A204.1 (cell line): ENCODE results near the gene CA6.
"Not testable (repeated sequence)": the region's sequence is repeated elsewhere in the genome, so short reads cannot be mapped to it uniquely, and the experiment has no call there.

Source experiments
- FAIRE-seq: peaks from 2 replicates; lab custom pipeline; 2012; peaks lifted over from hg19 to GRCh38; lab: Jason Lieb, UNC

Gene CA6

DNA sequence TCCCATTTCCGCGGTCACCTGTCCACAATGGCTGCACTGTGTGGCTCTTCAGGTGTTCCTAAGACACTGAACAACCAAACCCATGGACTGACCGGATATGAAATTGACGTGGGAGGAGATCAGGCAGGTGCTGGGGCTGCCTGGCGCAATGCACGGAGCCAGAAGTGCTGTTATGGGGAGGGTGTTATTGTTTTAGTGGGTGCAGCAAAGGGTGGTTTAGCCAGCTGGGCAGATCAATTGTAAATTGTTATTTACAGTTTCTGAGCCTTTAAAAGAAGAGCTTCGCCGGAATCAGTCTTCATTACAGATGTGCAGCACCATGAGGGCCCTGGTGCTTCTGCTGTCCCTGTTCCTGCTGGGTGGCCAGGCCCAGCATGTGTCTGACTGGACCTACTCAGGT, at the start of gene CA6:
Gene CA6, plus strand, starts transcription at position 301 of the 400 bp plus-strand sequence. Its CDS starts 19 bp downstream, at position 320.
- FAIRE-seq: no peak

- FAIRE-seq: not testable (repeated sequence)
Observed at GRCh38 chr1:8896775-8897174, 48.9 kb upstream of the CA6 start.

DNA sequence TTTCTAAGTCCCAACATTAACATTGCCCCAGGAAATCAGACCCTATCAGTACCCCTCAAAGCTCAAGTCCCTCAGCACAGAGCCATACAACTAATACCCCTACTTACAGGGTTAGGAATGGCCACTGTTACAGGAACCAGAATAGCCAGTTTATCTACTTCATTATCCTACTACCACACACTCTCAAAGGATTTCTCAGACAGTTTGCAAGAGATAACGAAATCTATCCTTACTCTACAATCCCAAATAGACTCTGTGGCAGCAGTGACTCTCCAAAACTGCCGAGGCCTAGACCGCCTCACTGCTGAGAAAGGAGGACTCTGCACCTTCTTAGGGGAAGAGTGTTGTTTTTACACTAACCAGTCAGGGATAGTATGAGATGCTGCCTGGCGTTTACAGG, 48.2 kb upstream of the CA6 start:
- FAIRE-seq: not testable (repeated sequence)

- FAIRE-seq: not testable (repeated sequence)
Observed at GRCh38 chr1:8898418-8898817, 47.2 kb upstream of the CA6 start.

DNA sequence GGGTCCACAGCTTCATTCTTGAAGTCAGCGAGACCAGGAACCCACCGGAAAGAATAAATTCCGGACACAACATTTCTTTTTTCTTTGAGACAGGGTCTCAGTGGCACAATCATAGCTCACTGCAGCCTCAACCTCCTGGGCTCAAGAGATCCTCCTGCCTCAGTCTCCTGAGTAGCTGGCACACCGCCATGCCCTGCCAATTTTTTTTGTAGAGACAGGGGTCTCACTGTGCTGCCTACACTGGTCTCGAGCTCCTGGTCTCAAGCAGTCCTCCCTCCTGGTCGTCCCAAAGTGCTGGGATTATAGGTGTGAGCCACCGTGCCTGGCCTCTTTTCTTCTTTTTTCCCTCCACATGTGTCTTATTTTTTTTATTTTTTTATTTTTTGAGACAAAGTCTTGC, 46.6 kb upstream of the CA6 start:
- no peak for FAIRE-seq

DNA sequence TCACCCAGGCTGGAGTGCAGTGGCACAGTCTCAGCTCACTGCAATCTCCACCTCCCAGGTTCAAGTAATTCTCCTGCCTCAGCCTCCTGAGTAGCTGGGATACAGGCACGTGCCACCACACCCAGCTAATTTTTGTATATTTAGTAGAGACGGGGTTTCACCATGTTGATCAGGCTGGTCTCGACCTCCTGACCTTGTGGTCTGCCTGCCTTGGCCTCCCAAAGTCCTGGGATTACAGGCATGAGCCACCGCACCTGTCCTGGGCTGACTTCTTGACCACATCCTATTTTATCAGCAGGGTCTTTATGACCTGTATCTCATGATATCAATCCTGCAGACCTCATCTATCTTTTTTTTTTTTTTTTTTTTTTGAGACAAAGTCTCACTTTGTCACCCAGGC, 45.0 kb upstream of the CA6 start:
- not testable (repeated sequence) for FAIRE-seq

GRCh38 chr1:8902765-8903164, 42.9 kb upstream of the CA6 start:
- FAIRE-seq: peak; percentile 94

DNA sequence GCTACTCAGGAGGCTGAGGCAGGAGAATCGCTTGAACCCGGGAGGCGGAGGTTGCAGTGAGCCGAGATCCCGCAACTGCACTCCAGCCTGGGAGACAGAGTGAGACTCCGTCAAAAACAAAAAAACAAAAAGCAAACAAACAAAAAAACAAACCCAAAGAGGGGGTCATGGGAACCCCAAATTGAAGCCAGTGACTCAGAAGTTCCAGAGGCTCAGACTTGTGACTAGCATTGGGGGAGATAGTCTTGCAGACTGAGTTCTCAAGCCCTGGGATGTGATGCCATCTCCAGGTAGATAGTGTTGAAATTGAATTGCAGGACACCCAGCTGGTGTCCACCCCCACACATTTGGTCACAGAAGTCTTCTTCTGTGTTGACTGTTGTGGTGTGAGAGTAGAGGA, 42.3 kb upstream of the CA6 start:
- FAIRE-seq: no peak

DNA sequence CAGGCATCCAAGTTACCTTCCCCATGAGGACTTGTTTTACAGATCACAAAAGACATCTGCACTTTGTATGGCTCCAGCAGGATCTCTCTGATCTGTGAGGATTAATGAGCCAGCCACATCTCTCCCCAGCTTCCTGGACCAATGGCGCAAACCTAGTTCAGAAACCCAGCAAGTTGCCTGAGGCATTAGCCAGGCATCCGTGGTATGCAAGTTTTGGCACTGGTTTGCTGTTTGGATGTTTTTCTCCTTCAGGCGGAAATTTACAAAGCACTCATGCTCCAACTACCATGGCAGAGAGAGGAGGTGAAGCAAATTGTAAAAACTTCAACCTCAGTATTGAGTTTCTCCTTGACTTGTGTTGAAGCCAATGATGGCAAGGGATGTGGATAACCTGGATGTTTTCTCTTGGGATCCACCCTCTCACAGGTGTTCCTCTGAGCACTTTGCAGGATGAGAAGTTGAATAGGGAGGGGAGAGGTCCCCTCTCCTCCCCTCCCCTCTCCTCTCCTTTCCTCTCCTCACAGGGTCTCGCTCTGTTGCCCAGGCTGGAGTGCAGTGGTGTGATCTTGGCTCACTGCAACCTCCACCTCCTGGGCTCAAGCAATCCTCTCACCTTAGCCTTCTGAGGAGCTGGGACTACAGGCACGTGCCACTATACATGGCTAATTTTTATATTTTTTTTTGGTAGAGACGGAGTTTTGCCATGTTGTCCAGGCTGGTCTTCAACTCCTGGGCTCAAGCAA, 41.6 kb upstream of the CA6 start:
- FAIRE-seq: peak; percentile 96

GRCh38 chr1:8905582-8906191, 40.0 kb upstream of the CA6 start:
- no peak for FAIRE-seq

- no peak for FAIRE-seq
Observed at GRCh38 chr1:8908388-8909151, 37.1 kb upstream of the CA6 start.

DNA sequence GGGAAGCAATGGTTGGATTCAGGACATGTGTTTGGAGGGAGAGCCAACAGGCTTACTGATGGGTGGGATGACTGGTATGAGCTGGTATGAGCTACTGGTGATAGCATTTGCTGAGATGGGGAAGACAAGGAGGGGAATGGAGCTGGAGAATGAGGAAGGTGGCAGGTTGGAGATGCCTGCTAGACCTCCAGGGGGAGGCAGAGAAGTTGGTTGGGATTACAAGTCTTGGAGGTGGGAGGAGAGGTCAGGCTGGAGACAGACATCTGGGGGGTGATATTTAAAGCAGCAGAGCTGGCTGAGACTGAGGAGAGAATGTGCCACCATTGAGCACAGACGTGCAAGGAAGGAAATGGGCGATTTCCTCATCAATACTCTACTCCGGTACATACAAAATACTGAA, 35.3 kb upstream of the CA6 start:
- FAIRE-seq: no peak

DNA sequence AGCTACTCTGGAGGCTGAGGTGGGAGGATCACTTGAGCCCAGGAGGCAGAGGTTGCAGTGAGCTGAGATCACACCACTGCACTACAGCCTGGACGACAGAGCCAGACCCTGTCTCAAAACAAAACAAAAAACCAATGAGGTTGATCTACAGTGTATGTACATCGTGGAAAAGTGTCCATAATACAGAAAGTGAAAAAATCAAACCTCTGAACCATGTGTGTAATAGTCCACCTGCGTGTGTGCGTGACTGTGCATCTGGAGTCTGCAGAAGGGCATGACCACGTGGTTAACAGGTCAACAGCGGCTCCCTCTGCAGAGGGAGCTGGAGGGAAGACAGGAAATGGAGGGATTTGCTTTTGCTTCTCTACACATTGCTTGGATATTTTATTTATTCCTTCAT, 34.8 kb upstream of the CA6 start:
- no peak for FAIRE-seq

- FAIRE-seq: peak; percentile 97
Observed at GRCh38 chr1:8911416-8912309, 34.0 kb upstream of the CA6 start.

- no peak for FAIRE-seq
Observed at GRCh38 chr1:8913457-8913856, 32.2 kb upstream of the CA6 start.

DNA sequence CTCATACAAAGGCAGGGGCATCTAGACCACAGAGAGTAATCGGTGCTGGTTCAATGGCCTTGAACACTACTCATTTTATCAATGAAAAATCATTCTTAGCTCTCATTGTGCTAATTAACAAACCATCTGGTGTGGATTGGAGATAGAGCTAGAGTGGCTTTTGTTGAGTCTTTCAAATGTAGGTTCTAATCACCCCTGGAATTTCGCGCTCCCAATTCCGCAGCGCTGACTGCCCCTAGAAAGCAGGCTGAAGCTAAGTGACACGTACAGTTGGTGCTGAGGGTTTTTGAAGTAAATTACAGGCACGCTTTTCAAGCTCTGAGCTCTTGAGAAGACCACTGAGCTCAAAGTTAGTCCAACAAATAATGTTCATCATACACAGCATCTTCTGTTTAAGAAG, 31.2 kb upstream of the CA6 start:
- no peak for FAIRE-seq

DNA sequence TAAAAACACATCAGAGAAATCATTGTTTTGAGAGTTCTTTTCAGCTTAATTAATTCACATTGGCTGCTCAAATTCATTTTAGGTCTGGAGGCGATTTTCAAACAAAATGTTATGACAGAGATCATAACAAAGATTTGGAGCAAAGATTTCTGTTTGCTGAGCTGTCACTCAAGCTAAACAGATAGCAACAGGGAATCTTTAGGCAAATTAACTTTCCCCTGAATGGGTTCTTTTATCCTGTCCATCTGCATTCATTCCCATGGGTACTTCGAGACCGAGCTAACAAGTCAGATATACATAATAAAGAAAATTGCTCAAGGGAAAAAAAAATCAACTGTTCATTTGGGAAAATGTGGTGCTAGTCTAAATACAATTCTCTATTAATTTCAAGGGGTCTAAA, 30.2 kb upstream of the CA6 start:
- no peak for FAIRE-seq

- not testable (repeated sequence) for FAIRE-seq
Observed at GRCh38 chr1:8917536-8917935, 28.1 kb upstream of the CA6 start.

DNA sequence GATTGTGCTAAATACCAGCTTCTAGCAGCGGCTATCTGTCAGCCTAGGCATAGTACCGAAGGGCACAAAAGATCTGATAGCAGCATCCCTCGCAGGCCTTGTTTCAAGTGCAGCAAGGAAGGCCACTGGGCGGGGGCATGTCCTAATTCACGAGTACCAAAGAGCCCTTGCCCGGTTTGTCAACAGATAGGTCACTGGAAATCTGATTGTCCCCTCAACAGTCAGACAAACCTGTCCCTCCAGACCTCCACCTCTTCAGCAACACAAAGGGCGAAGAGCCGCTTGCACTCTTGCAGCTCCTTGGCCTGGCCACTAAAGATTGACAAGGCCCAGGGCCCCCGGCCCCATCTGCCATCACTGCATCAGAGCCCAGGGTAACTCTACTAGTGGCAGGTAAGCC, 22.7 kb upstream of the CA6 start:
- no peak for FAIRE-seq

DNA sequence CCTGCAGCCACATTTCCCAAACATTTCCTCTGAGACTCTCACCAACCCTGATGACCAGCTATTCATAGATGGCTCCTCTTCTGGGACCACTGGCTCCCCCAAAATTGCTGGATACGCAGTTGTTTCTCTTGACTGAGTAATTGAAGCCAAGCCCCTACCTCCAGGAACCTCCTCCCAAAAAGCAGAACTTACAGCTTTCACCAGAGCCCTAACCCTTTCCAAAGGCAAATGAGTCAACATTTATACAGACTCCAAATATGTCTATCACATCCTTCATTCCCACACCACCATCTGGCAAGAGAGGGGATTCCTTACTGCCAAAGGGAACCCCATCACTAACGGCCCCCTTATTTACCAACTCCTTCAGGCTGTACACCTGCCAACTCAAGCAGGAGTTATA, 20.3 kb upstream of the CA6 start:
- no peak for FAIRE-seq

- no peak for FAIRE-seq
Observed at GRCh38 chr1:8925960-8926359, 19.7 kb upstream of the CA6 start.
